Renal cortical epithelial cell (primary cell): ENCODE data around the gene NRCAM. TPM values are rescaled to one million over a fixed set of nuclear protein-coding genes. Genes with fewer than 3 reads are reported as not detected.
A peak's percentile ranks its signal among the peaks of the same experiment; 100 is the strongest.

Experiments used
- DNase-seq: peaks from one replicate; pipeline ENCODE4 v3.0.0-alpha.2; 2011; ENCODE audit warnings: low read depth
- total RNA-seq: library from RNA; depleted of rRNA; stranded (reverse); fragments of >200 nt; gene quantifications from 2 replicates; pipeline ENCODE4 v1.2.3, GENCODE V29; 2014

NRCAM gene
- total RNA-seq, 1 donor from 2014 or later, result 254 TPM

- DNase-seq, result no peak
Measured at GRCh38 chr7:108425714-108426275, 30.4 kb downstream of the NRCAM start.

DNA sequence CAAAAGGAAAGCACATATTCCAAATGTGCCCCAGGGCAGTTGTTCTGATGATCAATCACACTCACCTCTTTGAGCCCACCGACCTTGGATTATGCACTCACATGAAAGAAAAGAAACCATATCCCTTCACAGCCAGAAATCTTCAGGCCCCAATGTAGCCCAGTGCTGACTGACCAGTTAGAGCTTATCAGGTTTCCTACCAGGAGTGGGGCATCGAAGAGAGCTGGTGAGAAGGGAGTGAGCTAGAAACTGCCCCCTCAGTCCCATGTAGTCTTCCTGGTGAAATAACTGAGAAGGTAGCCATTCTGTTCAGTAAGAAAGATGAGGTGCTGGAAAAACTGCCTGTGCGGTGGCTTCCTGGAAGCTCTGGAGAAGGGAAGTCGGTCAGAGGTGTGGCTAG lies 32.2 kb downstream of the NRCAM start:
- DNase-seq, result no peak

GRCh38 chr7:108423089-108423989 lies 32.9 kb downstream of the NRCAM start:
- no peak for DNase-seq

GRCh38 chr7:108421720-108422331 lies 34.4 kb downstream of the NRCAM start:
- DNase-seq, result no peak

- DNase-seq, result no peak
Measured at GRCh38 chr7:108419961-108420908, 36.0 kb downstream of the NRCAM start.

- DNase-seq, result no peak
Measured at GRCh38 chr7:108418946-108419345, 37.3 kb downstream of the NRCAM start.

DNA sequence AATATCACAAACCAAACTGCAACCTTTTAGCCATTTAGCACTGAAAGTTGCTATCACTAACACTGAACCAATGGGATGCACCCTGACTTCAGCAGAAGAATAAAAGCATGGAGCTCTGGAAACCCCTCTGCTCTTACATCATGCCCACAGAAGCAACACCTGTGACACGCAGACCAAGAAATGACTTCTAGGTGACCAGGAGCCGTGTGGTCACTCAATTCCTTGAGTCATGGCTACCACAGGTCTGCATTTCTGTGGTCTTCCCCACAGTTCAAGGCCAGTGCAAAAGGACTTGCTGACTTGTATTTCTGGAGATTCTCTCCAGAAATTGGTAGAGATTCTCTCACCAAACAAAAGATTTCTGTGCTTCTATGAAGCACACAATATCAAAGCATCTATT lies 38.3 kb downstream of the NRCAM start:
- DNase-seq, result peak; percentile 75

DNA sequence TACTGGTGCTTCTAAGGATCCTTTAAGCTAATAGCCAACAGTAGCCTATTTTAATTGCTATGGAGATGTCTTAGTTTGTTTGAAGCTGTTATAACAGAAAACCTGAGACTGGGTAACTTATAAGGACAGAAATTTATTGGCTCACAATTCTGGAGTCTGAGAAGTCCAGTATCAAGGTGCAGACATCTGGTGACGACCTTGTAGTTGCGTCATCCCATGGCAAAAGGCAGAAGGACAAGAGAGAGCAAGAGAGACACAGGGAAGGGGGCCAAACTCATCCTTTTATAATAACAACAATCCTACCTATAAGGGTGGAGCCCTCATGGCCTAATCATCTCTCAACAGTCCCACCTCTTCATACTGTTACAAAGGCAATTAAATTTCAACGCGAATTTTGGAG lies 39.1 kb downstream of the NRCAM start:
- no peak for DNase-seq

- DNase-seq, result peak; percentile 87
Measured at GRCh38 chr7:108415821-108416536, 40.3 kb downstream of the NRCAM start.

GRCh38 chr7:108415084-108415483 lies 41.2 kb downstream of the NRCAM start:
- no peak for DNase-seq

- DNase-seq, result peak; percentile 73
Measured at GRCh38 chr7:108413782-108414492, 42.3 kb downstream of the NRCAM start.

GRCh38 chr7:108413337-108413736 lies 42.9 kb downstream of the NRCAM start:
- no peak for DNase-seq

DNA sequence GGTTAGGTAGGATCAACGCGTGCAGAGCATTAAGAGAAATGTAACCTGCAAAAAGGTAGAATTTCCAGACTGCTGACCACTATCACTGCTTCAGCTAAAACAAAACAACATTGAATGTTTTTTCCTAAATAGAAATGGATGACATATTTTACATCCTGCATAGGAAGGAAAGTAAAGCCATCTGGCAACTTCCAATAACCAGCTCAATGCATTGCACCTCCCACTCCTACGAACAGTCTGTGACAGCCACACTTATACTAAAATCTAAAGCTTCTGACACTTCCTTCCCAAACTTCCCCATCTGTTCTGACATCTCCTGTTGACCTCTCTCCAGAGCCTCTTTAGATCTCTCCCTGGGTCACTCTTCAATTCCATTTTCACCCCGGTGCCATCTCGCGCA lies 47.1 kb downstream of the NRCAM start:
- no peak for DNase-seq

- no peak for DNase-seq
Measured at GRCh38 chr7:108408296-108408991, 47.8 kb downstream of the NRCAM start.

- DNase-seq, result no peak
Measured at GRCh38 chr7:108407676-108408075, 48.6 kb downstream of the NRCAM start.

DNA sequence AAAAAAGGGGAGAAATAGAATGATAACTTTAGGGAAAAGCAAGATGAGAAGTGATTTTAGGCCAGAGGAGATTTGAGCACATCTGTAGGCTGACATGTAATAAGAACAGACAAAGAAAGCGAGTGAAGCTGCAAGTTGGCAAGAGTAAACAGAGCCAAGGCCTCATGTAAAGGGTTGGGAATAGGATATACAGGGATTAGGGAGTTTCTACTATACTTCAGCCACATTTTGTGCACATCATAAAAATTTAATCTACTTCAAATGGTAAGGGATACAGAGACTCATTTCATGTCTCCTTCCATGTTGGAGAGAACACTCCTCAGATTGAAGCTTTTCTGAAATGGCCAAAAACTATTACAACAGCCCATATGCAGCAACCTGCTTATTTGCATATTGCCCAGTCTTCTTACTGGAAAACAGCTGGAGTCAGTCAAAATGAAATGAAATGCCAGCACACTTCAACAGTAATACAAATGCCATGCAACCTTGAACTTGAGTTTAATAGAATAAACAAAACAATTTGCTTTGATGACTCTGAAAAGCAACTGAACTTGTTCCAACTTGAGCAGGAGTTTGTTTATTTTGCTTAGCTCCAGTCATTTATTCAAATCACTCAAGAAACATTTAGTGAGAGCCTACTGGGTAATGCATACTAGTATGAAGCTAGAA lies 49.9 kb downstream of the NRCAM start:
- DNase-seq, result peak; percentile 88

DNA sequence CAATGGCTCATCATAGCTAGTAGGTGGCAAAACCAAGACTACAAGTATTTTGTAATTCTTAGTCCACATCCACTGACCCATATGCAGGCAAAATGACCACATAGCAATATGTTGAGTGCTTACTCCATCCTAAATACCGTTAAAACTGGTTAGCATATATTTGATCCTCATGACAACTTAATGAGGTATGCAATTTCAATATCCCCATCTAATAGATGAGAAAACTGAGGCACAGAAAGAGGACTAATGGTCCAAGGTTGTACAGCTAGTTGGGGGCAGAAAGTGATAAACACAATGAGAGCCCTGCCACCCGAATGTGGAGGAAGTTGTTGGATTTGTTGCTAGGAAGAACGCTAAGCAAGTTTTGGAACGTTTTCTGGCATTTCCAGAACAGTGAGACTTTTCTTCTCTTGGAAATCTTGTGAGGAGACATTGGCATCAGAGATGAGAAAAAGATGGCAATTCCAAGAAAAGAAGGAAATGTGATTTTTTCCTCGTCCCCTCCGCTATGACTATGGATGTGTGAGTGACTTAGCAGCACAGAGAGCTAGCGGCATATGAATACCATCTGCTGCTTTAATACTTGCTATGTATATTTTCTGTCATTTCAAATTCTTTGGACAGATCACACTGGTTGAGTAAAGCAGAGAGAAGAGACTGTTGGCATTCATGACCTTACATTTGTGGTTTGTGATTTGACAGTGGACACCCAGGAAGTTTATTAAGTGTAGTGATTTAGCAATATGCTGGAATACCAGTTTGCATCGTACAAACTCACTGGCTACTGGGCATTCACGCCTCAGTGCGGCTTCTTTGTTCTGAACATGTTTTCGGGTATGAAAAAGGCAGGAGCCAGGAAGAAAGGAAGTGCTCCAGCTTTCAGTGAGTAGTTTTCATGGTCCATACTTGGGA lies 51.5 kb downstream of the NRCAM start:
- DNase-seq, result no peak

DNA sequence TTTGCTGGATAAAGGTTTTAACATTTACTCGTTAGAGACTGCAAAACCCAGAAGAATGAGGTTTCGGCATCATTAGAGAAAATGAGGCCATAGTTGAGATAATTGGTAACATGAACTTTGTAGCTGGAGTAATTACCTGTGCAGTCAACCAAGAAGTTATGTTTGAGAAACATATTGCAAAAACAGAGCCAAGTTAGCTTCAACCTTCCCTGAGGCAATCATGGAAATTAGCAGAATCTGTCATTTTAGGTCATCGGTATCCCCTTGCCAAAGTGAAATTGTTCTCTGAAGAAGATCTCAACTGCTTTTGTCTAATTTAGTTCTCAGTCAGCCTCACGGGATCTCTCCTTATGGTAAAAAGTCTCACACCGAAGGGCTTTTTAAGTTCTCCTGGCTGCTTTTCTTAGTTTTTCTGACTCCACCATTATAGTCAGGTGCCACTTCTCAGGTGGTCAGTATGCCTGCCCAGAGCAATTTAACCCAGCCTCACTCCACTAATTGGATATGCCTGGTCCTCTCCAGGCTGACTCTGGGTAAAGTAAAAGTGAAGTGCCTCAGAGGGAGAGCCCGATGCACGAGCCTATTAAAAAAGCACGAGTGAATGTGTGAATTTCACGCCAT lies 52.5 kb downstream of the NRCAM start:
- DNase-seq, result no peak
